Vagina (tissue), 2 donors: ENCODE results near the gene PPP3CA. TPM values are rescaled to one million over a fixed set of nuclear protein-coding genes. Genes with fewer than 3 reads are reported as not detected.

Experiments
- DNase-seq, 2 donors: peaks; one replicate each; pipeline ENCODE4 v3.0.0-alpha.2; 2017; ENCODE audit errors: extremely low spot score in 2 of 2
- H3K27ac ChIP-seq: fragments of 200-600 bp; sonication (generic); one replicate; pipeline ENCODE4 v1.5.1; 2019
- H3K27me3 ChIP-seq: fragments of 200-600 bp; sonication (generic); one replicate; pipeline ENCODE4 v1.5.1; 2019
- H3K36me3 ChIP-seq, 2 donors: fragments of 200-600 bp; sonication (generic); one replicate each; pipeline ENCODE4 v1.5.1; 2017 to 2019
- H3K4me1 ChIP-seq: fragments of 200-600 bp; sonication (generic); one replicate; pipeline ENCODE4 v1.5.1; 2019
- H3K4me3 ChIP-seq, 2 donors: fragments of 200-600 bp; sonication (generic); 1 replicate in 1 of 2; 2 replicates in 1 of 2; pipeline ENCODE4 v1.5.1; 2016 to 2019
- H3K9me3 ChIP-seq: fragments of 200-600 bp; sonication (generic); one replicate; pipeline ENCODE4 v1.5.1; 2019
- CTCF ChIP-seq, 3 experiments: fragments of 450-650 bp in 2 of 3; fragments of 200-600 bp in 1 of 3; sonication (generic) in 1 of 3; IDR thresholded peaks; one replicate each; pipeline ENCODE4 v1.5.1; 2017 to 2019; ENCODE audit warnings: antibody characterized with exemption in 3 of 3, mild to moderate bottlenecking in 2 of 3, moderate library complexity in 2 of 3
- POLR2A ChIP-seq, 2 donors: fragments of 450-650 bp; IDR thresholded peaks; one replicate each; pipeline ENCODE4 v1.6.1; 2017; ENCODE audit warnings: antibody characterized with exemption in 2 of 2, mild to moderate bottlenecking in 2 of 2, moderate library complexity in 2 of 2
- POLR2AphosphoS5 ChIP-seq, 2 donors: sonication (generic); formaldehyde crosslinking; IDR thresholded peaks; one replicate each; pipeline ENCODE4 v1.9.0; 2017; ENCODE audit warnings: antibody characterized with exemption in 2 of 2, mild to moderate bottlenecking in 2 of 2, low read depth in 1 of 2; ENCODE audit not compliant: insufficient read depth in 1 of 2
- intact Hi-C: fragments of 100-400 bp; cut with DNase I; formaldehyde crosslinking; loops from one replicate; pipeline ENCODE4 v1.15.1; 2023
- total RNA-seq: library from RNA; depleted of rRNA; stranded (reverse); fragments of >200 nt; gene quantifications from one replicate; pipeline ENCODE4 v1.2.3, GENCODE V29; 2016

The PPP3CA gene
- total RNA-seq, 1 donor from 2014 or later = 45.9 TPM

- H3K4me1 ChIP-seq = peaks cover 44% of the 10 kb centered on the region
- TF ChIP-seq POLR2A (IDR thresholded peaks at IDR 0.05) (no peak), POLR2AphosphoS5 (IDR thresholded peaks at IDR 0.05; ENCODE audit: insufficient read depth in 1 of 2, low read depth in 1 of 2) (no peak), CTCF (IDR thresholded peaks at IDR 0.05) (no peak)
- H3K27me3 ChIP-seq = no peaks in the 10 kb centered on the region
- no peak overlapping the region for H3K4me3 ChIP-seq
- no peak overlapping the region for H3K27ac ChIP-seq
- no peaks in the 10 kb centered on the region for H3K9me3 ChIP-seq
- no peak for DNase-seq
- H3K36me3 ChIP-seq = no peaks in the 10 kb centered on the region
- intact Hi-C loops = no loop called here
These were observed 193.7 kb downstream of the PPP3CA start for GRCh38 chr4:101153653-101154052.

- Histone ChIP-seq H3K27ac (no peak overlapping the region), H3K9me3 (no peaks in the 10 kb centered on the region), H3K4me1 (peaks cover 34% of the 10 kb centered on the region), H3K36me3 (no peaks in the 10 kb centered on the region), H3K4me3 (no peak overlapping the region), H3K27me3 (no peaks in the 10 kb centered on the region)
- intact Hi-C loops = no loop called here
- no peak for DNase-seq
- TF ChIP-seq POLR2A (IDR thresholded peaks at IDR 0.05) (no peak), POLR2AphosphoS5 (IDR thresholded peaks at IDR 0.05; ENCODE audit: insufficient read depth in 1 of 2, low read depth in 1 of 2) (no peak), CTCF (IDR thresholded peaks at IDR 0.05) (no peak)
These were observed 194.8 kb downstream of the PPP3CA start for GRCh38 chr4:101152521-101152920.

GRCh38 chr4:101148551-101148950 lies 198.8 kb downstream of the PPP3CA start:
- no peak for DNase-seq
- Histone ChIP-seq H3K27ac (no peak overlapping the region), H3K36me3 (no peaks in the 10 kb centered on the region), H3K4me3 (no peak overlapping the region), H3K27me3 (no peaks in the 10 kb centered on the region), H3K4me1 (peaks cover 6% of the 10 kb centered on the region), H3K9me3 (no peaks in the 10 kb centered on the region)
- intact Hi-C loops = no loop called here
- no peak for TF ChIP-seq CTCF (IDR thresholded peaks at IDR 0.05)
- TF ChIP-seq POLR2A (IDR thresholded peaks at IDR 0.05) = no peak
- TF ChIP-seq POLR2AphosphoS5 (IDR thresholded peaks at IDR 0.05; ENCODE audit: insufficient read depth in 1 of 2, low read depth in 1 of 2) = no peak

- no peaks in the 10 kb centered on the region for H3K27me3 ChIP-seq
- H3K36me3 ChIP-seq = no peaks in the 10 kb centered on the region
- H3K4me1 ChIP-seq = peaks cover 8% of the 10 kb centered on the region
- intact Hi-C loops = no loop called here
- H3K27ac ChIP-seq = no peak overlapping the region
- H3K9me3 ChIP-seq = no peaks in the 10 kb centered on the region
- H3K4me3 ChIP-seq = no peak overlapping the region
- DNase-seq = no peak
- no peak for TF ChIP-seq CTCF (IDR thresholded peaks at IDR 0.05)
- TF ChIP-seq POLR2A (IDR thresholded peaks at IDR 0.05) = no peak
- no peak for TF ChIP-seq POLR2AphosphoS5 (IDR thresholded peaks at IDR 0.05; ENCODE audit: insufficient read depth in 1 of 2, low read depth in 1 of 2)
These were observed 200.0 kb downstream of the PPP3CA start for GRCh38 chr4:101147283-101147682.

DNA sequence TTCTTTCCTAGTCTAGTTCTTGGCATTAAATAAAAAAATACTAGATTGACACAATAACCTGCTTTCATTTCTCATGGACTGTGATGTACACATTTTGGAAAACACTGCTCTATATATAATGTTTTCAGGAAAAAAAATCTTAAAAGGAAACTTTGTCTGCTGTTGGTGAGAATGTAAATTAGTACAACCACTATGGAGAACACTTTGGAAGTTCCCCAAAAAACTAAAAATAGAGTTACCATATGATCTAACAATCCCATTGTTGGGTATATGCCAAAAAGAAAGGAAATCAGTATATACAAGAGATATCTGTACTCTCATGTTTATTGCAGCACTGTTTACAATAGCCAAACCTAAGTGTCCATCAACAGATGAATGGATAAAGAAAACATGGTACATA lies 202.3 kb downstream of the PPP3CA start:
- H3K4me1 ChIP-seq = peaks cover 21% of the 10 kb centered on the region
- no peak overlapping the region for H3K4me3 ChIP-seq
- DNase-seq = no peak
- no peaks in the 10 kb centered on the region for H3K27me3 ChIP-seq
- no peak for TF ChIP-seq POLR2A (IDR thresholded peaks at IDR 0.05)
- TF ChIP-seq CTCF (IDR thresholded peaks at IDR 0.05) = no peak
- TF ChIP-seq POLR2AphosphoS5 (IDR thresholded peaks at IDR 0.05; ENCODE audit: insufficient read depth in 1 of 2, low read depth in 1 of 2) = no peak
- H3K27ac ChIP-seq = no peak overlapping the region
- no peaks in the 10 kb centered on the region for H3K9me3 ChIP-seq
- no peaks in the 10 kb centered on the region for H3K36me3 ChIP-seq
- intact Hi-C loops = no loop called here
